ENCODE results near the gene PADI2.
A peak's percentile ranks its signal among the peaks of the same experiment; 100 is the strongest.

Gene PADI2

GRCh38 chr1:17081439-17081838 lies 37.8 kb downstream of the PADI2 start:
- DNase-seq (ENCODE audit: low spot score) = no peak

GRCh38 chr1:17080880-17081279 lies 38.4 kb downstream of the PADI2 start:
- no peak for DNase-seq (ENCODE audit: low spot score)

GRCh38 chr1:17080085-17080759 lies 39.0 kb downstream of the PADI2 start:
- DNase-seq (ENCODE audit: low spot score) = no peak

GRCh38 chr1:17078991-17079868 lies 40.0 kb downstream of the PADI2 start:
- DNase-seq (ENCODE audit: low spot score) = no peak

GRCh38 chr1:17075470-17076255 lies 43.6 kb downstream of the PADI2 start:
- peak; percentile 60 for DNase-seq (ENCODE audit: low spot score)

GRCh38 chr1:17071794-17072193 lies 47.5 kb downstream of the PADI2 start:
- no peak for DNase-seq (ENCODE audit: low spot score)

- DNase-seq (ENCODE audit: low spot score) = no peak
Observed at GRCh38 chr1:17070163-17070525, 49.1 kb downstream of the PADI2 start.

GRCh38 chr1:17069452-17070162 lies 49.6 kb downstream of the PADI2 start:
- no peak for DNase-seq (ENCODE audit: low spot score)

- DNase-seq (ENCODE audit: low spot score) = no peak
Observed at GRCh38 chr1:17068789-17069188, 50.5 kb downstream of the PADI2 start.

- no peak for DNase-seq (ENCODE audit: low spot score)
Observed at GRCh38 chr1:17067465-17068240, 51.6 kb downstream of the PADI2 start.

- no peak for DNase-seq (ENCODE audit: low spot score)
Observed at GRCh38 chr1:17067069-17067426, 52.2 kb downstream of the PADI2 start.

GRCh38 chr1:17066361-17067068 lies 52.7 kb downstream of the PADI2 start:
- DNase-seq (ENCODE audit: low spot score) = no peak

- DNase-seq (ENCODE audit: low spot score) = no peak
Observed at GRCh38 chr1:17065666-17066065, 53.6 kb downstream of the PADI2 start.

- peak; percentile 35 for DNase-seq (ENCODE audit: low spot score)
Observed at GRCh38 chr1:17062751-17063150, 56.5 kb downstream of the PADI2 start.

- peak; percentile 72 for DNase-seq (ENCODE audit: low spot score)
Observed at GRCh38 chr1:17061892-17062291, 57.4 kb downstream of the PADI2 start.

- no peak for DNase-seq (ENCODE audit: low spot score)
Observed at GRCh38 chr1:17061486-17061885, 57.8 kb downstream of the PADI2 start.

- no peak for DNase-seq (ENCODE audit: low spot score)
Observed at GRCh38 chr1:17060306-17060749, 58.9 kb downstream of the PADI2 start.

GRCh38 chr1:17059391-17060305 lies 59.6 kb downstream of the PADI2 start:
- peak; percentile 81 for DNase-seq (ENCODE audit: low spot score)

- no peak for DNase-seq (ENCODE audit: low spot score)
Observed at GRCh38 chr1:17056551-17056950, 62.7 kb downstream of the PADI2 start.

Measured in kidney tubule cell (primary cell).